Kidney glomerular epithelial cell (primary cell): Measurements from ENCODE around the gene IGLL5.

ENCODE experiments used
- DNase-seq: peaks from one replicate; lab custom pipeline; 2025; lab: John Stamatoyannopoulos, UW

Gene IGLL5

DNA sequence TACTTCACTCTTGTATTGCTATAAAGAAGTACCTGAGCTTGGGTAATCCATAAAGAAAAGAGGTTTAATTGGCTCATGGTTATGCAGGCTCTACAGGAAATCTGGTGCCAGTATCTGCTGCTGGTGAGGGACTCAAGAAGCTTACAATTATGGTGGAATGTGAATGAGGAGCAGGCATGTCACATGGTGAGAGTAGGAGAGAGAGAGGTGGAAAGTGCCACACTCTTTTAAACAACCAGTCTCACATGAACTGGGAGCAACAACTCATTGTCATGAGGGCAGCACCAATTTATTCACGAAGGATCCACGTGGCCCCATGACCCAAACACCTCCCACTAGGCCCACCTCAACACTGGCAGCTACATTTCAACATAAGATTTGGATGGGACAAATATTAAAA, 24.6 kb upstream of the IGLL5 start:
- no peak for DNase-seq

DNA sequence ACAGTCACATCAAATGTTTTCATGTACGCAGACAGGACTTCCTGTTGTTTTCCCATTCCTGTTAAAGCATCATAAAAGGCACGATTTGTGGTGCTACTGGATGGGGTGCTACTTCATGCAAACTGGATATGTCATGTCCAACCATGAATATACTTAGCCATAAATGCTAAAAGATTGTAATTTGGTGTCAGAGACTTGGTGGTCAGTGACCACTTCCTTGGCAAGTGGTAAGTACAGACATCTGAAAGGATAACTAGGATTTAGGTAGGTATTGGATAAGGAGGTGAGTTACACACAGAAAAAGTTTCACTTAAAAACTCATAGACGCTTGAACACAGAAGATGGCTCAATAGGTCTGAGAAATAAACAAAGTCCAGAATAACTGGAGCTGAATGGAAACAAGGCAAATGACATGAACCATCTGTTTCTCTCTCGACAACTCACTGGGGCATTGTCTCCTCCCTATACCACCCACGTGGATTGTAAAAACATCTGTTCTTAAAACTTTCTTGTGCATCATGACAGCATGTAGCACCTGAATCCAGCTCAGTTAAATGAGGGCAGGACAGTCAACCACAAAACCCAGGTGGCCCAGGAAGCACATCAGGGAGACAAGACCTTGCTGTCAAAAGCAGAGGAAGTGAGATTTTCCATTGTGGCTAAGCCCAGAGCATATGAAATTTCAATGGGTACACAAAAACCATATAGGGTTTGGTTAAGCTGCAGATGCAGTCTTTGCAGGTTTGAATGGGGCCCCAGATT, 22.1 kb upstream of the IGLL5 start:
- no peak for DNase-seq

DNA sequence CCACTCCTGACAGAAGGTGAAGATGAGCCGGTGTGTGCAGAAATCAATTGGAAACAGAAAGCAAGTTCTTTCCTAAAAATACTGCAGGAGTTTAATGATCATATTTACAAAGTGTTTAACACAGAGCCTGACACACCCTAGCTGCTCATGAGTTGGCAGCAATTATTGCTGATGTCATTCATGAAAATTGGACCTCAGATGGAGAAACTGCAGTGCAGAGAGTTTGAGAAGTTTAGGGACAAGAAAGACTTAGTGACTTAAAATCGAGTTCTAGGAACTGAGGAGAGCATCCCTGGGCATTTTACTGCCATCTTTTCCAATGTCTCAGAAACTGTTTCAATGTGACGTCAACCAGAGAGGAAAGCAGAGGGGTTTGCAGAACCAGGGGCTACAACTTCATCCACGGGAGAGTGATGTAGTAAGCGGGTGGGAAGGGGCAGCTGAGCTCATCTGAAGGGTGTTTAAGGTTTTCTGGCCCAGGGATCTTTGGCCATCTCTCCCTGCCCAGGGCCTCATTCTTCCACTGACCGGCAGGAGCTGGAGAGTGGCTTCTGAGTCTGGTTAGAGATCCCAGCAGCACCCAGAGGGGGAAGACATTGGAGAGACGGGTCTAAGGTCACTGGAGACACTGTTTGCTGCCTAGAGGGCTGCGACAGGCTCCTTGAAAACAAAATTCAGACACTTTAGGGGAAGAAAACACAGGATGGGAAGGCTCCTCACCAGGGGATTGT, 21.1 kb upstream of the IGLL5 start:
- no peak for DNase-seq

DNA sequence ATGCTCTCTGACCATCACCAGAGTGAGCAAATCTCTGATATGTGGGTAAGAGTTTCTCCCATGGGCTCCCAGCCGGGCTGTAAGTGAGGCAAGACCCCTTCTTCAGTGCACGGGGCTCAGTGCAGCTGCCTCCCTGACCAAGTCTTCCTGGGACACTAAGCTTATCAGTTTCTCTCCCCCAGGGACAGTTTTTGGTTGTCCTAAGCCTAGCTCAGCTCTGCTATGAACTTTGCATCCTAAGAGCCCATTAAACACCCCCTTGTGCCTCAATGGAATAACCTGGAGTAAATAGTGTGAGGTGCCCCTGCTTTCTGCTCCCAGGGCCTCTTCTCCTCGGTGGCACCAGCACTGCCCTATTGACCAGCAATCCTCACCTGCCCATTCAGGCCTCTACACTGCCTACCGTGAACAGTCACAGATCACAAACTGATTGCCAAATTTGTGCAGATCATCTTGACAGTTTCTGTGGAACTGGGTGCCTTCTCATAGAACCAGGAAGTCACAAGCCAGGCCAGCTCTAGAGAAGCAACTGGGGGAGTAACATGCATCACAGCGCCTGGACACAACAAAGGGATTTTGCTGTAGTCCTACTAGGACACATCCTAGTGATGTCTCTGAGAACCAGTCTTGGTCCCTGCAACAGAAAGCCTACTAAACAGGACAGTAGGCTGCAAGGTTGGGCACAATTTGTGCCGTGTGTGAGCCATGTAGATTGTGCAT, 19.5 kb upstream of the IGLL5 start:
- DNase-seq, result no peak

DNA sequence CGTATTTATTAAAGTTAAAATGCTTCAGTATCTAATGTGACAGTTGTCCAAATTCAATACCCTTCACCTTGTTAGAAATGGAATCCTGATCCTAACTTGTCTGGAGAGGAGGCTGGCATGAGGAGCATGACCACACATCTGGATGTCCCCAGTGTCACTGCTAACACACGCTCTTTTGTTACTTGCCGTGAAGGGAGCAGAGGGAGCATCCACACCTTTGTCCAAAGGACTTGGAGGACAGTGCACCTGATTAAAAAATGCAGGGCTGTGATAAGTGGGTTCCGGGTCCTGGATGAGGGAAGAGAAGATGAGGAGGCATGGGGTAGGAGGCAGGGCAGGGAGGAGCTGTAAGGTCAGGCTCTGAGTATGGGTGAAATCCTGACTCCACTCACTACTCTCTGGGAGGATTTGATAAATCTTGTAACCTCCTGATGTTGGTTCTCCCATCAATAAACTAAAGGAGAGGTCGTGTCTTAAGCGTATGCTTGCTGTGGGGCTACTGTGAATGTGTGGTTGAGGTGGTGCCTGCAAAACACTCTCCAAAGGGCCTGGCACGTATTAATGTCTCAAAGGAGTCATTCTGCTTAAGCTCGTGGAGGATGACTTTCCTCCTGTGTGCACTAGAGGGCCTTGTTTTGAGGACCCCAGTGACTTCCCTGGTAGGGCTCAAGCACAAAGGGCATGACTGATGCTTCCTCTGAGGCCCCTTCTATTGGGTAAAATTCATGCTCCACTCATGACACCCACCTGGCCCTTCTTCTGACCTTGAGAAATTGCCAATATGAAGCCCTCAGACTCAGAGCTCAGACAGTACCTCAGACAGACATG, 16.8 kb upstream of the IGLL5 start:
- no peak for DNase-seq

DNA sequence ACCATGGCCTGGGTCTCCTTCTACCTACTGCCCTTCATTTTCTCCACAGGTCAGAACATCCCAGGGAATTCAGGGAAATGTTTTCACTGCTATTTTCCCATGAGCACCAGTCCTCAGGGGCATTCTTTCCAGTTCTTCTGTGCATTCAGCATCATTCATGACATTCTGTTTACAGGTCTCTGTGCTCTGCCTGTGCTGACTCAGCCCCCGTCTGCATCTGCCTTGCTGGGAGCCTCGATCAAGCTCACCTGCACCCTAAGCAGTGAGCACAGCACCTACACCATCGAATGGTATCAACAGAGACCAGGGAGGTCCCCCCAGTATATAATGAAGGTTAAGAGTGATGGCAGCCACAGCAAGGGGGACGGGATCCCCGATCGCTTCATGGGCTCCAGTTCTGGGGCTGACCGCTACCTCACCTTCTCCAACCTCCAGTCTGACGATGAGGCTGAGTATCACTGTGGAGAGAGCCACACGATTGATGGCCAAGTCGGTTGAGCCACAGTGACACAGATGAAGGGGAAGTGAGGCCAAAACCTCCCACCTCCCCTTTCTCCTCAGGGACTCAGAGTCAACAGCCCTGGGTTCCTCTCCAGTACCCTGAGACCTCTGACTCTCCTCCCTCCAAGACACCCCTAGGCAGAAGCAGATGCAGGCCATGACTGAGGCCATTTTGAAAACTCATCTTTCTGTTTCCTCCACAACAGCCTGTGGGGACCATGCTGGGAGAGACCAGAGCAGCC, 15.9 kb upstream of the IGLL5 start:
- no peak for DNase-seq

DNA sequence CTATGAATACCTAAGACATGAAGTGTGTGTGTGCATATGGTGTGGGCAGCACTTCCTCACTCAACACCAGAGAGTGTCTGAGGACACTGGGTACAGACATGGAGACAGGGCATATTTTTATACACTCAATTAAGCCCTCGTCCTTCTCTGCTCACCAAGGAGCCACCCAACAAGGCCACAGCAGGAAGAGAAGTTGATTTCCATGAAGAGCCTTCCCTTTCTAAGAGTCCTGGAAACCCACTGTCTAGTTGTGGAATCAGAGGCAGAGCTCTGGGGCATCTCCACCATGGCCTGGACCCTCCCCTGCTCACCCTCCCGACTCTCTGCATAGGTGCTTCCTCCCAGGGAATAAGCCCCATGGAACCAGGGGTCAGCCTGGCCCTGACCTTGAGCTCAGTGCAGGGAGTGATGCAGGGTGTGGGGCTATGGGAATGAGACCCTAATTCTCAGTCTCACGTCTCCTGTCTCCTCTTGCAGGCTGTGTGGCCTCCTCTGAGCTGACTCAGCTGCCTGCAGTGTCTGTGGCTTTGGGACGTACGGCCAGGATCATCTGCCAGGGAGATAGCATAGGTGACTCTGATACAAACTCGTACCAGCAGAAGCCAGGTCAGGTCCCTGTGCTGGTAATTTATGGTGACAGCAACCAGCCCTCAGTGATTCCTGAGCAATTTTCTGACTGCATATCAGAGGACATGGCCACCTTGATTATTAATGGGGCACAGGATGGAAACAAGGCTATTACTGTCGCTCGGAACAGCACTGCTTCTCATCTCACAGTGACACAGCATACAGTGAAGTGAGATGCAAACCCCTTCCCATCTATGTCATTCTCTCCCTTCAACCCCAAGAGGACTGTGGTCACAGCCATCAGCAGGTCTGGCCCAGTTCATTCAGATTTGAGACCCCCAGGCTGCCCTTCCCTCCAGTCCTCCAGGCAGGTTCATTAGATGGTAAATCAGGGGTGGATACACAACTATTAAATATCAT, 14.6 kb upstream of the IGLL5 start:
- DNase-seq, result no peak

DNA sequence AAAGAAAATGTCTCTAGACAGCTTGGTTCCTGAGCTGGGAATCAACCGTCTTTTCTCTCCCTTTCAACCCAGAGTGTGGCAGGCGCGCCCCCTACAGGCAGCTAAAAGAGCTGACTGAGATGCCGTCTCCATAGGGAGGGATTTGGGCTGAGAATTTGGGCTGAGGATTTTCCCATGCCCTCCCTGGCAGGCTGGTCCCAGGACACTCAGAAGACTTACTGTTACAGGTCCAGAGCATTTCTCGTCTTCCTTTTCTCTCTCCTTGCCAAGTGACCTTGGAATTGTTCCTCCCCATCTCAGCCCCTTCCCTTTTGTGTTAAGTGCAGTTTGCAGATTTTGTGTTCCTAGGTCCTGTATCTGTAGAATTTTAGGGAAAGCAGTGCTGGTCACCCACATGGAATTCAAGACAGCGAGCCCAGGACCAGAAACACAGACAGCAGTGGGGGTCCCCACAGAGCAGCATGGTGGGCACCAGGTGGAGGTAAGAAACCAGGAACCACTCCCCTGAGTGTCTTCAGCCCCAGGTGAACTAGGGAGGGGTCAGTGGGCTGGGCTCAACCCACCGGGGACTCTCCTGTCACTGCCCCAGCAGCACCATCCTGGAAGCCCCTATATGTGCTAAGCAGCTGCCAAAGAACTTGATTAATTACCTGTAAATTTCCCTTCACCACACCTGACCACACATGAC, 9.9 kb upstream of the IGLL5 start:
- peak; percentile 32 for DNase-seq

DNA sequence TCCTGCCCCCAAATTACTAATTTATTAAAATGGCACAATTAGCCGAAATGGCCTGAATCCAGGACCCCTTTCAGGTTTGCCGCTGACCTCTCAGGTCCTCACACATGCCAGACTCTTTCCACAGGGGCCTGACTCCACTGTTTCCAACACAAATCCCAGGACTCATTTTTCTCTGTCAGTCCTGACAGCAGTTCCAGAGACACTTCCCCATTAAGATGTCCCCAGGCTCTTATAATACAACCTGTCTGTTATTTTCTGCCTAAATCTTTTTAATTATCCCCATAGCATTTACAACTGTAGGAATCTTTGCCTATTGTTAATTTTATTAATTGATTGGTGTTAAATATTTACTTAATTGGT, 9.4 kb upstream of the IGLL5 start:
- DNase-seq, result no peak

DNA sequence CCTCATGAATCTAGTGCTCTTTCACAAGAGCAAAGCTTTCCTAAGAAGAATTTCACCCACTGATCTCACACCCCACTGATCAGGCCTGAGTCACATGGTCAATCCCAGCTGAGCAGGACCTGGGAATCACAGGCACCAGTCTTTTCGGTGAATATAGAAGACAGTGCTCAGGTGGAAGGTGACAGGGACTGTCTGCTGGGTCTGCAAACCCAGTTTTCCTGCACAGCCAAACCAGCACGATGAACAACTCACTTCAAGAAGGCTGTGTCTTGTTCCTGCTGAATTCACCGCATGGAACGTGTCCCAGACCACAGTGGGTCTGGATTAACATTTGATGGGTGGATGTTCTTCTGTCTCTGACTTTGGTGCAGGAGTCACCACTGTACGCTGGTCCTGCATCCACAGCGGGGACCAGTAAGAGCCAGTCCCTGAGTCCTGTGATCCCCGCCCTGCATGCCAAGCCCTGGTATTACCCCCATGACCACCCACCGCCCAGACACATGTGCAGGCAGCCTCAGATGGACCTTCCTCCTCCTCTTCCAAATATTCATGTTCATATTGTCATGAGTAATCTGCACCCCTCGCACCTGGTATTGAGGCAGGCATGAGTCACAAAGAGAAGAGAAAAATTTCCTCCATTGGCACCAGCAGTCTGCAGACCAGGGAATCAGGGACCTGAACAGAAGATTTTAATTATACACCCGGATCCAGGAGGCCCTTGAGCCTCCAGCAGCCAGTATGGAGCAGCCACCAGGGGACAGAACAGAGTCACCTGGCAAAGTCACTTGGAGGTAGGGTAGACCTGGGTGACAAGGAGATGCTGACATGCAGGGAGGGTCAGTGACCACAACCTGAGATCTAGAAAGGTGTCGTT, 8.6 kb upstream of the IGLL5 start:
- no peak for DNase-seq

DNA sequence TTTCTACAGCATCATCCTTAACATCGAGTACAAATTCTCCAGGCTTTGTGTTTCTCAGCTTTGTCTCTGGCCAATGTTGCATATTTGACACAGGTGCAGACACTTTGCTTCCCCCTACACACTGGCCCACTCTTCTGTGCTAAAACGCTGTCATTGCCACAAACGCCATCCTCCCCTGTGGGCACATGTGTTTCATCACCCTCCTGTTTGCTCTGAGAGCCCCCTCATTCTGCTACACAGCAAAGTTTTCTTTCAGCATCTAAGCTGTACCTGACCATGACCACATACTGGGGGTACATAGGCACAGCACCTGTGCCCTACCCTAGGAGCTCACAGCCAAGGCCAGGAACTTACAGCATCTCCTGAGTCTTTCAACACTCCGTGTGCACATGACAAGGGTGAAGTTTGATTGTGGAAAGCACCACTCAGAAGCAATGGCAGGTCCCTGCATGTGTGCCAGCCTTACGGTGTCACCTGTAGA, 7.9 kb upstream of the IGLL5 start:
- DNase-seq, result no peak

DNA sequence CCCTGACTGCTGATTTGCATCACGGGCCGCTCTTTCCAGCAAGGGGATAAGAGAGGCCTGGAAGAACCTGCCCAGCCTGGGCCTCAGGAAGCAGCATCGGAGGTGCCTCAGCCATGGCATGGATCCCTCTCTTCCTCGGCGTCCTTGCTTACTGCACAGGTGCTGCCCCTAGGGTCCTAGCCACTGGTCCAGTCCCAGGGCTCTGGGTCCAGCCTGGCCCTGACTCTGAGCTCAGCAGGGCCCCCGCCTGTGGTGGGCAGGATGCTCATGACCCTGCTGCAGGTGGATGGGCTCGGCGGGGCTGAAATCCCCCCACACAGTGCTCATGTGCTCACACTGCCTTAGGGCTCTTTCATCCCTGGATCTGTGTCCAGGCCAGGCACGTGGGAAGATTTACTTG, 7.0 kb upstream of the IGLL5 start:
- DNase-seq, result no peak

DNA sequence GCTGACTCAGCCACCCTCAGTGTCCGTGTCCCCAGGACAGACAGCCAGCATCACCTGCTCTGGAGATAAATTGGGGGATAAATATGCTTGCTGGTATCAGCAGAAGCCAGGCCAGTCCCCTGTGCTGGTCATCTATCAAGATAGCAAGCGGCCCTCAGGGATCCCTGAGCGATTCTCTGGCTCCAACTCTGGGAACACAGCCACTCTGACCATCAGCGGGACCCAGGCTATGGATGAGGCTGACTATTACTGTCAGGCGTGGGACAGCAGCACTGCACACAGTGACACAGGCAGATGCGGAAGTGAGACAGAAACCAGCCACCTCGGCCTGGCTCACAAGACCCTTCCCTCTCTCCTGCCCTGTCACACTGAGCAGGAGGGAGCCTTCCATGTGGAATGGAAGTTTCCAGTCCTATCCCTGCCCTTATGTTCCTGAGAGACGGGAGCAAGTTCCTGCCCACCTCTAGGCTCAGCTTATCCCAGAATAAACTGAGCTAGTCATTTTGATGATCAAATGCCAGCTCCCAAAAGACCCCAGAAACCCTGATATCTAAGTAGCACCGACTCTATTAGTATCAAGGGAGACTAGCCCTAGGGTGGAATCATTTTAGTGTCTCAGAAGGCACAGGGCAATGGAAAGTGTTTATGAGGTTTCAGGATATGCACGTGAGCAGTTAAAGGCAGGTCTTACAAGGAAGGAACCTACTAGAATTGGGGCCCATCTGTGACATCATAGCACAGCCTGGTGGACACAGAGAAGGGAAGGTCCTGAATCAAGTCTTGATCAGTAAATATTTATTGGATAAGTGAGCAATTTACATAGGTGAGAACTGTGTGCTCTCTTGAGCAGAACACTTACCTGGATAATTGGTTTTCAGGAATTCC, 6.3 kb upstream of the IGLL5 start:
- DNase-seq, result no peak

DNA sequence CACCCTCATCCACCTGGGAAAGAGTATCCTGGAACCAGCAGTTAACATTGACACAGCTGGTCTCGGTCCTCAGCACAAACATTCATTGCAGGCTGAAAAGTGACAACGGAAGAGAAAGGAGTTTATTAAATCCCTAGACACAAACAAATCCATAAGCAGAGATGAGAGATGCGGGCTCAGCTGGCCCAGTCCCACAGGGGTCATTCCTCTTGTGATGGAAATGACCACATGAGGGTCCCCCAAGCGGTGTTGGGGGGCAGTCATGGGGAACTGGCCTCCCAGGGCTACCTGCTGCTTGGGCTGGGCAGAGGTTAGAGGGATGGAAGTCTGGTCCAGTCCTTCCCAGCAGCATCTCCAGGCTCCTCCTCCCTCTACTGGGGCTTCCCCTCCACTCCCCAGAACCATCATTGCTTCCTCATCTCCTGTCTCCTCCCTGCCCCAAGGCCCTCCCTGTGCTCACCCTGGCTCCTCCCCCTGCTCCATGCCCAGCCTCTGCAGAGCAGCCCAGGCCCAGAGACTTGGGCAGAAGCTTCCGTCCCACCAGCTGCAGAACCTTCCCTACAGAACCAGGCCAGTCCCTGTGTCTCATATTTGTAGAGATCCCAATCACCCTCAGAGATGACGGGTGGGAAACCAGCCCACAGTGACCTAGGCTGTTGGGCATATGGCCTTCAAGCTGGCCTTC, 5.4 kb upstream of the IGLL5 start:
- no peak for DNase-seq

DNA sequence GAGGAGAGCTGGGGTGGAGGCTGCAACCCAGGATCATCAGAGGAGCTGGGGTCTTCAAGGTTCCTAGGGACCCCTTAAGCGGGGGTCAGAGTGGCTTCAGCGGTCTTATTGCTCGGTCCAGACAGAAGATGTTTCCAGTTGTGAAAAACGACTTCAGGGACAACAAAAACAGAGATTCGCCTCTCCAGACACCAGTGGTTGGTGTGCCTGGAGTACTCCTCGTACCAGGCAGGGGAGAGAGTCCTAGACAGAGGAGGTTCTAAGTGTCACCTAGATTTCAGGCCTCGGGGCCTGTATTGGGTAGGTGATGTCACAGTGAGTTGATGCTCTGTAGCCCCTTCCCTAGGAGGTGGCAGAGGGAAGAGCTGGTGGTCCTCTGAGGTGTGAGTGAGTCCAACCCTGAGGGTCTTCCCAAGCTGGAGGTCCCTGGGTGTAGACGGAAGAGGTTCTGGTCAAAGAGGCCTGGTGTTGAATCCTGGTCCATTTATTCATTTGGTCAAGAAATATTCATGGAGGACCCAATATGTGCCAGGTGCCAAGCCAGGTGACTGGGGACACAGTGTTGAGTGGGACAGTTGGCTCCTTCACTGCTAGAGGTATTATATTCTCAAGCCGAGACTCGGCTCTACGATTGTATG, 4.4 kb upstream of the IGLL5 start:
- DNase-seq, result no peak
